ENCODE data around the gene NELL1.

Gene NELL1

DNA sequence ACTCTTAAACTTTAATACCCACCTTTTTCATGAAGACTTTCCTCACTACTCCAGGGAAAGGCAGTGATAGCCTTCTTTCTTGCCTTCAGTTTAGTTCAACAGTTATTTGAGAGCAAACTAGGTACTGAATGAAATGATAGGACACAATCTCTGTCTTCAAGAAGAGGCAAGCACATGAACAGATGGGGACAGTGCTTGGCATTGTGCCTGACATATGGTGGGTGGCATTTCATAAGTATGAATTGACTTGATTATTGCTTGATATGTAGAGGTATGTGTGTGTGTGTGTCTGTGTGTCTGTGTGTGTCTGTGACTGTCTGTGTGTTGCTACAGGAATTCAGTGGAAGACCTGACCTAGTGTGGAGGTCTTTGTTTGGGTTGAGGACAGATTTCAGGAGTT, 504.1 kb downstream of the NELL1 start:
- H3K4me3 ChIP-seq (ENCODE audit: low read depth, low read length), result no peak overlapping the region
- DNase-seq (ENCODE audit: low read depth), result no peak
- TF ChIP-seq, protein P1, sequence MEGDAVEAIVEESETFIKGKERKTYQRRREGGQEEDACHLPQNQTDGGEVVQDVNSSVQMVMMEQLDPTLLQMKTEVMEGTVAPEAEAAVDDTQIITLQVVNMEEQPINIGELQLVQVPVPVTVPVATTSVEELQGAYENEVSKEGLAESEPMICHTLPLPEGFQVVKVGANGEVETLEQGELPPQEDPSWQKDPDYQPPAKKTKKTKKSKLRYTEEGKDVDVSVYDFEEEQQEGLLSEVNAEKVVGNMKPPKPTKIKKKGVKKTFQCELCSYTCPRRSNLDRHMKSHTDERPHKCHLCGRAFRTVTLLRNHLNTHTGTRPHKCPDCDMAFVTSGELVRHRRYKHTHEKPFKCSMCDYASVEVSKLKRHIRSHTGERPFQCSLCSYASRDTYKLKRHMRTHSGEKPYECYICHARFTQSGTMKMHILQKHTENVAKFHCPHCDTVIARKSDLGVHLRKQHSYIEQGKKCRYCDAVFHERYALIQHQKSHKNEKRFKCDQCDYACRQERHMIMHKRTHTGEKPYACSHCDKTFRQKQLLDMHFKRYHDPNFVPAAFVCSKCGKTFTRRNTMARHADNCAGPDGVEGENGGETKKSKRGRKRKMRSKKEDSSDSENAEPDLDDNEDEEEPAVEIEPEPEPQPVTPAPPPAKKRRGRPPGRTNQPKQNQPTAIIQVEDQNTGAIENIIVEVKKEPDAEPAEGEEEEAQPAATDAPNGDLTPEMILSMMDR (IDR thresholded peaks at IDR 0.05; ENCODE audit: insufficient read depth, low read depth, low read length, missing control alignments), result no peak

DNA sequence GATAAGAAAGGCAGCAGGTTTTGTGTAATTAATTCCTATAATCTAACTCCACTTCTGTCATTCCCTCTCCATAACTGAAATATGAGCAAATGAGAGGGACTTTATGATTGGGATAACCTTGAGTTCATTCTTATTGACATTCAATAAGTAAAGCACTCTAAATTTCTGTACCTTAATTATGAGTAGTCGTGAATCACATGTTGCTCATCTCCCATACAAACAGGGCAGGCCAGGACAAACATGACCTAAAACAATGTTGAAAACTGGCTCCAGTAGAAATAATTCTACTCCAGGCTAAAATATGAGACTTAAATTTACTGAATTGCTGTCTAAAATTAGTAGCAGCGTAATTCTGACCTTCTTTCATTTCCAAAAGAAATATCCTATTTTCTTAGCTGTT, 505.4 kb downstream of the NELL1 start:
- TF ChIP-seq, protein P1 (IDR thresholded peaks at IDR 0.05; ENCODE audit: insufficient read depth, low read depth, low read length, missing control alignments), result no peak
- no peak overlapping the region for H3K4me3 ChIP-seq (ENCODE audit: low read depth, low read length)
- no peak for DNase-seq (ENCODE audit: low read depth)

DNA sequence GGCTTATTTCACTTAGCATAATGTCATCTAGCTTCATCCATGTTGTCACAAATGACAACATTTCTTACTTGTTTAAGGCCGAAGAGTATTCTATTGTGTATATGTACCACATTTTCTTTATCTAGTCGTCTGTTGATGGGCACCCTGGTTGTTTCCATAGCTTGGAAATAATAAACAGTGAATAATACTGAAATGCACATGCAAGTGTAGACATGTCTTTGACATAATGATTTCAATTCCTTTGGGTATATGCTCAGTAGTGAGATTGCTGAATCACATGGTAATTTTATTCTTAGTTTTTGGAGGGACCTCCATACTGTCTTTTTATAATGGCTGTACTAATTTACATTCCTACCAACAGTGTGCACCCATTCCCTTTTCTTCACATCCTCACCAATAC, 508.0 kb downstream of the NELL1 start:
- no peak overlapping the region for H3K4me3 ChIP-seq (ENCODE audit: low read depth, low read length)
- TF ChIP-seq, protein P1 (IDR thresholded peaks at IDR 0.05; ENCODE audit: insufficient read depth, low read depth, low read length, missing control alignments), result no peak
- no peak for DNase-seq (ENCODE audit: low read depth)

DNA sequence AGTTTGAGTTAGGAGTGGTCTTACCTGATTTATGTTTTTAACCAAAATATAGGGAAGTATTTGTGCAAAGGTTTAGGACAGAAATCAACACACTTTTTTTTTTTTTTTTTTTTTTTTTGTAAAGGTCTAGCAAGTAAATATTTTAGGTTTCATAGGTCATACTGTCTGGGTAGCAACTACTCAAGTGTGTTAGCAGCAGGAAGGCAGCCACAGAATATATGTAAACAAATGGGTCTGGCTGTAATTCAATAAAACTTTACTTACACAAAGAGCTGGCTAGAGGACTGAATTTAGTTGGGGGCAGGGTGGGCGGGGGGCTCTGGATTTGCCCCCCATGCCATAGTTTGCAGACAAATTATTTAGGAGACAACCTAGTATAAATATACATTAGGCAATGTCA, 510.4 kb downstream of the NELL1 start:
- no peak for DNase-seq (ENCODE audit: low read depth)
- no peak overlapping the region for H3K4me3 ChIP-seq (ENCODE audit: low read depth, low read length)
- TF ChIP-seq, protein P1 (IDR thresholded peaks at IDR 0.05; ENCODE audit: insufficient read depth, low read depth, low read length, missing control alignments), result no peak

DNA sequence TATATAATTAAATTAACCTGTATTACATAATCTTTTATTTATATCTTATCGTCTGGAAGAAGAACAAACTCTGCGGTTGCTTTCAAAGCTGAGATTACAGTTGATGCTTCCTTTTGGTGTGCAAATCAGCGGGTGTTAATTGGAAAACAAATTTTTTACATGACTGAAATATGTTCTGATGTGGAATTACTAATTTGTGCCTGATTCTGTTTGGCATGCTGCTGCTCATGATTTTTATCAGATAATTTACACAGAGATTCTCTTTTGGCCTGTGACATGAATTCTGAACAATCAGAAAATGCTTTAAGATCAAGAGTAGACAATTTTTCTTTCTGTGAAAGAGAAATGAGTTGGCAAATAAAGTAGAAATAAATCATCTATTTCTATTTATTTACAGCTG, 510.8 kb downstream of the NELL1 start:
- TF ChIP-seq, protein P1 (IDR thresholded peaks at IDR 0.05; ENCODE audit: insufficient read depth, low read depth, low read length, missing control alignments), result no peak
- no peak for DNase-seq (ENCODE audit: low read depth)
- no peak overlapping the region for H3K4me3 ChIP-seq (ENCODE audit: low read depth, low read length)

DNA sequence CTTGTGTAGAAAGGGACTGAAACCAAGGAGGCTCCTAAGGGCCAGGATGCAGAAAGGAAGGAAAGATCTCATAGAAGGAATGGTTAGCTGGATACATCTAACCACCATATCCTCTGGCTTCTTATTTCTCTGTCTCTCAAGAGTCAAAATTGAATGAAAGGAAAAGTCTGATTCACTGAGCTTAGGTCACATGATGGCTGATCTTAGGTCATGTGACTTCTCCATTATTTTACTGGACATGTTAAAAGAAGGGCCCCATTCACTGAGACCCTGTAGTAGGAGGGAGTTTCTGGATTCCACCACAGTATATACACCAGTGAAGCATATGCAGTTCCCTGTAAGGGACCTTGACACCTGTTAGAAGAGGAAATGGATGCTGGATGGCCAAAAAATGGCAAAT, 516.6 kb downstream of the NELL1 start:
- no peak overlapping the region for H3K4me3 ChIP-seq (ENCODE audit: low read depth, low read length)
- DNase-seq (ENCODE audit: low read depth), result no peak
- TF ChIP-seq, protein P1 (IDR thresholded peaks at IDR 0.05; ENCODE audit: insufficient read depth, low read depth, low read length, missing control alignments), result no peak

DNA sequence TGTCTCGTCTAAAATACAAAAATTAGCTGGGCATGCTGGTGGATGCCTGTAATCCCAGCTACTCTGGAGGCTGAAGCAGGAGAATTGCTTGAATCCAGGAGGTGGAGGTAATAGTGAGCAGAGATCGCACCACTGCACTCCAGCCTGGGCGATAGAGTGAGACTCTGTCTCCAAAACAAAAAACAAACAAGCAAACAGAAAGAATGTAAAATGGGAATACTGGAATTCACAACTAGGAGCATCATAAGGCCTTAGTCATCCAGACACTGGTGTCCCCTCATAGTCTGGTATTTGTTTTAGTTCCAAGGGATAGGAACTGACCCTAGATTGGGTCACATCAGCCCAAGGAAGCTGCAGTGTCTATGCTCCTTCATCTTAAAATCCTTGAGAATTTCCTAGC, 520.8 kb downstream of the NELL1 start:
- TF ChIP-seq, protein P1 (IDR thresholded peaks at IDR 0.05; ENCODE audit: insufficient read depth, low read depth, low read length, missing control alignments), result no peak
- no peak overlapping the region for H3K4me3 ChIP-seq (ENCODE audit: low read depth, low read length)
- no peak for DNase-seq (ENCODE audit: low read depth)

All from GM12865 (cell line).